GM12878 (cell line): ENCODE results near the gene CREB3L4.

Experiments
- BCL3 ChIP-seq: IDR thresholded peaks from 2 replicates; pipeline ENCODE4 v1.6.1; 2011; ENCODE audit warnings: borderline replicate concordance, low read depth, mild to moderate bottlenecking, moderate library complexity, low read length; ENCODE audit not compliant: insufficient read depth, poor library complexity, severe bottlenecking
- ZNF274 ChIP-seq: IDR thresholded peaks from one replicate; pipeline ENCODE4 v1.8.0; 2011; ENCODE audit not compliant: insufficient read length, insufficient read depth

GRCh38 chr1:153970346-153970745 is 2.6 kb downstream of the CREB3L4 start:
- TF ChIP-seq ZNF274 (no peak), BCL3 (no peak)
